Measurements from ENCODE around the gene SSBP4. TPM values are rescaled to one million over a fixed set of nuclear protein-coding genes. Genes with fewer than 3 reads are reported as not detected.

Gene SSBP4
- total RNA-seq, 1 experiment from 2014 or later = 164 TPM

DNA sequence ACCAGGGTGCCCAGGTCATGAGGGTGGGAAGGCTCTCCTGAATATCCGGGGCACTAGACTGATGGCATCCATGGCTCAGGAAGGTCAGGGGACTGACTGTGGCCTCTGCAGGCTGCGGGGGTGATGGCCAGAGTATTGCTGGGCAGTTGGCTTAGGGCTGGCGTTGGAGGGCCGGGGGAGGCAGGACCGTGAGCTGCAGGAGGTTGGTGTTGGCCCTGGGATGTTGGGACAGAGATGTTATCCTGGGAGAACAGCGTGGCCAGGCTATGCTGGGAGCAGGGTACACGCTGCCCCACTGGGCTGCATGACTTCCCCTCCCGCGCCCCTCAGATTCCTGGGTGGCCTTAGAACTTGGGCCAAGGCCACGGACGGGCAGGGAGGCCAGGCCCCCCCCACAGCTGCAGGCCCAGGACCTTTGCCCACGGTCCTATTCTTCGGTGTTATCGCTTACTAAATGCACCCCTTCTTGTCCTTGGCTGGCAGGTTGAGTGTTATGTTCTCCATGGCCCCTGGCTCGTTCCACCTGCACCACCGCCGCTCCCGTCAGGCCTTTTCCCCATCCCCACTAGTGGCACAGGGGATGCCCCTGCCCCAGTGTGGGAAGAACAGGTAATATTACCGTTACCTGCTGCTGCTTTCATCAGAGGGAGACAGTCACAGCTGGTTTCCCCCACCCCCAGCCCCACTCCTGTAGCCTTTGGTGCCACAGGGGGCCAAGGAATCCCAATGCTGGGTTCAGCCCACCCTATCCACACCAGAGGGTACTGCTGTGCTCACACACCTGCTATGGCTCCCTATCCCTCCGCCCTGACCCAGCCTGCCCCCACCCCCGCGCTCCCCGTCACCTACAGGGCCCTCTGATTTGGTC is 22.0 kb downstream of the SSBP4 start:
- intact Hi-C loops (cut with micrococcal nuclease) = no loop called here
- peaks cover 4 to 18% of the 10 kb centered on the region in 2 experiments; a peak in 3 of 4 replicates for H3K36me3 ChIP-seq (ENCODE audit: control insufficient read depth in 1 of 2, insufficient read depth in 2 of 2, low read length in 2 of 2)
- RAD21 ChIA-PET (ENCODE audit: low non-redundant PET in 1 of 2, low total read pairs in 2 of 2, uncharacterized antibody in 2 of 2, unreplicated experiment in 2 of 2) = interaction anchor here in 1 of 2 experiments (0.6 kb wide), 1 partner anchor 130 kb away, joined by 3 read pairs; the partner anchor contains the start of gene UBA52
- no peaks in the 10 kb centered on the region for H3K27me3 ChIP-seq (ENCODE audit: insufficient read depth, low read length)
- no peaks in the 10 kb centered on the region for H4K20me1 ChIP-seq (ENCODE audit: insufficient read depth)
- H3K9me3 ChIP-seq (ENCODE audit: control insufficient read depth in 1 of 2, insufficient read depth in 1 of 2, low read depth in 1 of 2, low read length in 2 of 2) = no peaks in the 10 kb centered on the region
- POLR2A ChIA-PET = interaction anchor here (0.5 to 1.6 kb wide), 2 partner anchors 11 to 153 kb away, joined by 3 to 4 read pairs; no protein-coding TSS in a partner anchor
- no peak overlapping the region for H3K9ac ChIP-seq (ENCODE audit: low read length)
- CTCF ChIA-PET = interaction anchor here (1.0 to 2.3 kb wide), 2 partner anchors 10 to 406 kb away, joined by 4 to 6 read pairs; no protein-coding TSS in a partner anchor
- peaks cover 27 to 46% of the 10 kb centered on the region in 2 experiments for H3K4me1 ChIP-seq (ENCODE audit: control insufficient read depth in 1 of 2, insufficient read depth in 2 of 2, low read length in 2 of 2)
- BruUV-seq (replicated peaks) = no TSS peak
- no peak overlapping the region for H3K4me3 ChIP-seq (replicated peaks in 1 of 2; ENCODE audit: low read depth in 1 of 2, low read length in 2 of 2)
- no peaks in the 10 kb centered on the region for H3K9me2 ChIP-seq (ENCODE audit: insufficient read depth)
- DNase-seq (ENCODE audit: low read depth, low spot score) = no peak
- H3K27ac ChIP-seq (ENCODE audit: low read depth, low read length) = peak overlapping the region; percentile 99; the same call in 1 of the 2 replicates
- TF ChIP-seq CBX3 (IDR thresholded peaks at IDR 0.05; ENCODE audit: low read depth) (no peak), RAD21 (IDR thresholded peaks at IDR 0.05; ENCODE audit: low read depth) (no peak), FOSL1 (IDR thresholded peaks at IDR 0.05; ENCODE audit: low read depth) (no peak), ELF1 (IDR thresholded peaks at IDR 0.05; ENCODE audit: borderline replicate concordance, low read depth) (no peak), JUND (IDR thresholded peaks at IDR 0.05) (no peak), POLR2AphosphoS5 (IDR thresholded peaks at IDR 0.05; ENCODE audit: low read depth, low read length) (no peak), ZFX (IDR thresholded peaks at IDR 0.05) (no peak)
- no peak overlapping the region for H3K4me2 ChIP-seq (ENCODE audit: low read length)
- H3K79me2 ChIP-seq (ENCODE audit: insufficient read depth, low read length) = peaks cover 9% of the 10 kb centered on the region; the same call in 1 of the 2 replicates
- H2AFZ ChIP-seq (ENCODE audit: low read depth, low read length, poor library complexity, severe bottlenecking) = no peak overlapping the region
- no peak for ATAC-seq

All from HCT116 (cell line).